Osteoblast (primary cell): ENCODE results near the gene NR5A1. TPM values are rescaled to one million over a fixed set of nuclear protein-coding genes. Genes with fewer than 3 reads are reported as not detected.

Source experiments
- DNase-seq: peaks from one replicate; pipeline ENCODE4 v3.0.0; 2011; ENCODE audit warnings: low spot score, mixed read lengths; ENCODE audit not compliant: insufficient read length; ENCODE audit errors: missing footprints
- H2AFZ ChIP-seq: 2 replicates; pipeline ENCODE4 v1.6.0; 2011; ENCODE audit warnings: mild to moderate bottlenecking, low read length
- H3K27ac ChIP-seq: 2 replicates; pipeline ENCODE4 v1.5.1; 2011; ENCODE audit warnings: mild to moderate bottlenecking, low read depth, low read length, moderate library complexity
- H3K27me3 ChIP-seq: 2 replicates; pipeline ENCODE4 v1.6.0; 2012; ENCODE audit warnings: mild to moderate bottlenecking, control low read depth, inconsistent platforms, low read length, moderate library complexity; ENCODE audit not compliant: insufficient read depth
- H3K36me3 ChIP-seq: 2 replicates; pipeline ENCODE4 v1.5.1; 2011; ENCODE audit warnings: mild to moderate bottlenecking, low read length, control low read depth, moderate library complexity; ENCODE audit not compliant: insufficient read depth
- H3K4me1 ChIP-seq: 2 replicates; pipeline ENCODE4 v1.5.1; 2011; ENCODE audit warnings: mild to moderate bottlenecking, low read length, control low read depth, moderate library complexity; ENCODE audit not compliant: insufficient read depth
- H3K4me2 ChIP-seq: 2 replicates; pipeline ENCODE4 v1.6.0; 2011; ENCODE audit warnings: mild to moderate bottlenecking, low read length; ENCODE audit not compliant: insufficient read depth
- H3K4me3 ChIP-seq: fragments of 200-600 bp; sonication (generic); 3 replicates; pipeline ENCODE4 v1.5.1; 2012; ENCODE audit warnings: mild to moderate bottlenecking, low read length, inconsistent platforms; ENCODE audit not compliant: insufficient read depth
- H3K79me2 ChIP-seq: 2 replicates; pipeline ENCODE4 v1.6.0; 2012; ENCODE audit warnings: mild to moderate bottlenecking, low read length, control low read depth, inconsistent platforms; ENCODE audit not compliant: insufficient read depth
- H3K9me3 ChIP-seq: 2 replicates; pipeline ENCODE4 v1.5.1; 2011; ENCODE audit warnings: low read depth, low read length, control low read depth
- H4K20me1 ChIP-seq: 2 replicates; pipeline ENCODE4 v1.6.0; 2012; ENCODE audit warnings: mild to moderate bottlenecking, low read length, control low read depth; ENCODE audit not compliant: insufficient read depth
- total RNA-seq: library from RNA; depleted of rRNA; stranded (reverse); fragments of >200 nt; gene quantifications from 2 replicates; pipeline ENCODE4 v1.2.3, GENCODE V29; 2012
- TF ChIP-seq, protein P1 (sequence below): IDR thresholded peaks from 2 replicates; pipeline ENCODE4 v1.5.1; 2011; ENCODE audit warnings: mild to moderate bottlenecking, low read depth, low read length, moderate library complexity; ENCODE audit errors: extremely low read depth

Gene NR5A1
- total RNA-seq, 1 donor = not detected

DNA sequence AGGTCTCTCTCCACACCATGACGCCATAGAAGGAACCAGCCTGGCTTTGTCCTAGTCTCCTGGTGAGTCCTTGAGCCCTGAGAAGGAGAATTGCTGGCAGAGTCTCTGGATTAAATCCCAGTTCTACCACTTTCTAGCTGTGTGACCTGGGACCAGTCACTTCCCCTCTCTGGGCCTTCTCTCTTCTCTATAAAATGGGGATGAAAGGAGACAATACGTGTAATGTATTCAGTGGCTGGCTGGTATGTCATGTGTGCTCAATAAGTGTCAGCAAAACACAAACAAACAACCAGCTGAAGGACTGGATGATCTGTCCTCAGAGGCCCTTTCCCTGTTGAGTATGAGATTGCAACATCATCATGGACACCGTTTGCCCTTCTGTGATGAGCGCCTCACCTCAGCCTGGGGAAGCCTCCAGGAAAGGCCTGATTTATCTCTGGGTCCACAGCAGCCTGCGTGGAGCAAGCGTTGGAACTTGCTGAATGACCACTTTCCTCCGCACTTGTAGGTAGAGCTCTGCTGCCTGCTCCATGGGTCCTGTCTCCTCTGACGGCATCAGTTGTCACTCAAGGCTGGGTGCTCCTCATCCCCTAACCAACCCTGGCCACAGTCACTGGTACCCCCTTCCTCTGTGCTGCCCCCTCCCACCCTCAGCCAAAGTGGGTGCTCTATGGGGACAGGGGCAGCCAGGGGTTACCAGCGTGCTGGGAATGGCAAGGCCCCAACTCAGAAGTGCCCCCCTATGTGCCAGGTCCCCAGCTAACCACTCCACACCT lies 3.6 kb upstream of the NR5A1 start:
- Histone ChIP-seq H3K4me3 (no peak overlapping the region), H3K36me3 (no peaks in the 10 kb centered on the region), H3K79me2 (no peaks in the 10 kb centered on the region), H3K9me3 (no peaks in the 10 kb centered on the region), H4K20me1 (no peaks in the 10 kb centered on the region), H3K4me1 (no peaks in the 10 kb centered on the region), H3K27me3 (peaks cover 16% of the 10 kb centered on the region), H2AFZ (no peak overlapping the region), H3K4me2 (no peak overlapping the region), H3K27ac (no peak overlapping the region)
- TF ChIP-seq, protein P1, sequence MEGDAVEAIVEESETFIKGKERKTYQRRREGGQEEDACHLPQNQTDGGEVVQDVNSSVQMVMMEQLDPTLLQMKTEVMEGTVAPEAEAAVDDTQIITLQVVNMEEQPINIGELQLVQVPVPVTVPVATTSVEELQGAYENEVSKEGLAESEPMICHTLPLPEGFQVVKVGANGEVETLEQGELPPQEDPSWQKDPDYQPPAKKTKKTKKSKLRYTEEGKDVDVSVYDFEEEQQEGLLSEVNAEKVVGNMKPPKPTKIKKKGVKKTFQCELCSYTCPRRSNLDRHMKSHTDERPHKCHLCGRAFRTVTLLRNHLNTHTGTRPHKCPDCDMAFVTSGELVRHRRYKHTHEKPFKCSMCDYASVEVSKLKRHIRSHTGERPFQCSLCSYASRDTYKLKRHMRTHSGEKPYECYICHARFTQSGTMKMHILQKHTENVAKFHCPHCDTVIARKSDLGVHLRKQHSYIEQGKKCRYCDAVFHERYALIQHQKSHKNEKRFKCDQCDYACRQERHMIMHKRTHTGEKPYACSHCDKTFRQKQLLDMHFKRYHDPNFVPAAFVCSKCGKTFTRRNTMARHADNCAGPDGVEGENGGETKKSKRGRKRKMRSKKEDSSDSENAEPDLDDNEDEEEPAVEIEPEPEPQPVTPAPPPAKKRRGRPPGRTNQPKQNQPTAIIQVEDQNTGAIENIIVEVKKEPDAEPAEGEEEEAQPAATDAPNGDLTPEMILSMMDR = no peak
- no peak for DNase-seq

DNA sequence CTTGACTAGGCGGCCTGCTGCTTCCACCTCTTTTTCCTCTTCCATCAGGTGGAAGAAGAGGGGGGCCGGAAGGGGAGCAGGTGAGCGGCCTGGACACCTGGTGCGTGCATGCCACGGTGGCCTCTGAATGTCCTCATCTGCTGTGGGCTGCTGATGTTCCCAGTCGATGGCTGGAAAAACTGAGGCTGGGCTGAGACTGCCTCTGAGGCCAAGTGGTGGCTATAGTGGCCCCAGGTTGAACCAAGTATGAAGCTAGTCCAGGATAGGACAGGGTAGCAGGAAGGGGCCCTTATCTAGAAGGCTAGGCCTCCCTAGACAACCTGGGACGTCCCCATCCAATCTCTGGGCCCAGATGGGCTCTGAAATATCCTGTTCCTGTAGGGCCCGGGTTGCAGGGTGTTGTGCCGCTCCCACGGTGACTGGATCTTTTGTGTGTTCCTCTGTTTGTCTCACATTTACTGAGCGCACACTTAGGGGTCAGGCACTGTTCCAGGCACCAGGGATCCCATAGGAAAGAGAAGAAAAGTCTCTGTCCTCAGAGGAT lies 753 bp upstream of the NR5A1 start:
- H3K4me3 ChIP-seq = no peak overlapping the region

DNA sequence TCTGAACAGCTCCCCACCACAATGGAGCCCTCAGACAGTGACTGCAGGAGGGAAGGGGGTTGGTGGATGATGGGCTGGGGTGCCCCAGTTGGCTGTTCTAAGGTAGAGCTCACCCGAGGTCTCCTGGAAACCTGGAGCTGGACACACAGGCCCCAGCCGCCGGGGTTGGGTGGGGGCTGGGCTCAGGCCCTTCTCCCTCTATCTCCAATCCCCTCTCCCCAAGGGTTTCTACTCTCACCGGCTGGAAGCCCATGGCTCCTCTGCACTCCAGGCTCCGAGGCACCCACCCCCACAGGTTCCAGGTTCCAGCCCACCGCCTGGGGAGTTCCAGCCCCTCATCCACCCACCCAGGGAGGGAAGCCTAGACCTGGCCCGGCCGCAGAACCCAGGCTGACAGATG lies 766 bp downstream of the NR5A1 start:
- H3K4me3 ChIP-seq = no peak overlapping the region
- no peaks in the 10 kb centered on the region for H3K4me1 ChIP-seq
- DNase-seq = peak; percentile 90
- H3K36me3 ChIP-seq = no peaks in the 10 kb centered on the region
- no peak overlapping the region for H2AFZ ChIP-seq
- H3K4me2 ChIP-seq = no peak overlapping the region
- peaks cover 45% of the 10 kb centered on the region for H3K27me3 ChIP-seq
- no peaks in the 10 kb centered on the region for H4K20me1 ChIP-seq
- TF ChIP-seq, protein P1 = no peak
- H3K9me3 ChIP-seq = no peaks in the 10 kb centered on the region
- no peak overlapping the region for H3K27ac ChIP-seq
- H3K79me2 ChIP-seq = no peaks in the 10 kb centered on the region

More for the DNA sequence above, 753 bp upstream of the NR5A1 start:
- Histone ChIP-seq H4K20me1 (no peaks in the 10 kb centered on the region), H3K4me1 (no peaks in the 10 kb centered on the region), H3K79me2 (no peaks in the 10 kb centered on the region), H3K4me2 (no peak overlapping the region), H3K27ac (no peak overlapping the region), H2AFZ (no peak overlapping the region), H3K36me3 (no peaks in the 10 kb centered on the region), H3K27me3 (peaks cover 30% of the 10 kb centered on the region), H3K9me3 (no peaks in the 10 kb centered on the region)
- DNase-seq = peak; percentile 86
- TF ChIP-seq, protein P1 = no peak

DNA sequence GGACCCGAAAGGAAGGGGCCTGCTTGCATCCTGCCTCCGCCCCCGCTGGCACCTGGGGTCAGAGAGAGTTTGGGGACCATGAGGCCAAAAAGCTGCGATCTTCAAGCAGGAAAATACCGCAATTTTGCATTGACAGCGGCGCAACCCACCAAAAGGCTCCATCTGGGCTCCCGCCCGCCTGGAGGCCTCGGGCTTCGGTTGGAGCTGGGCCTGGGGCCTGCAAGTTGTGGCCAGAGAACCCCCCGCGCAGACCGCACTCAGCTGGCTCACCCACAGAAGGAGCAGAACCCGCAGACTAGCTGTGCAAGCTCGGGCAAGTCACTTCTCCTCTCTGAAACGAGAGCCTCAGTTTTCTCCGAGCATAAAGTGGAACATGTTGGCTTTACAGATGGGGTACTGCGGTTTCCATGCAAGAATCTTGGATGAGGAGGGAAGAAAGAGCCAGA lies 1.3 kb downstream of the NR5A1 start:
- H2AFZ ChIP-seq = no peak overlapping the region
- TF ChIP-seq, protein P1 = no peak
- H3K27ac ChIP-seq = no peak overlapping the region
- H3K27me3 ChIP-seq = peaks cover 49% of the 10 kb centered on the region
- no peak overlapping the region for H3K4me3 ChIP-seq
- no peaks in the 10 kb centered on the region for H4K20me1 ChIP-seq
- no peaks in the 10 kb centered on the region for H3K79me2 ChIP-seq
- H3K36me3 ChIP-seq = no peaks in the 10 kb centered on the region
- H3K9me3 ChIP-seq = no peaks in the 10 kb centered on the region
- peak; percentile 90 for DNase-seq
- H3K4me2 ChIP-seq = no peak overlapping the region
- no peaks in the 10 kb centered on the region for H3K4me1 ChIP-seq
